GM18519 (cell line): ENCODE measurements around the gene IRX2.

Experiments
- ATAC-seq: cut with Tn5 transposase; IDR thresholded peaks from one replicate; pipeline ENCODE4 v1.9.1; 2021; ENCODE audit warnings: mild to moderate bottlenecking, moderate library complexity; ENCODE audit not compliant: unreplicated experiment, low FRiP score

IRX2 gene

DNA sequence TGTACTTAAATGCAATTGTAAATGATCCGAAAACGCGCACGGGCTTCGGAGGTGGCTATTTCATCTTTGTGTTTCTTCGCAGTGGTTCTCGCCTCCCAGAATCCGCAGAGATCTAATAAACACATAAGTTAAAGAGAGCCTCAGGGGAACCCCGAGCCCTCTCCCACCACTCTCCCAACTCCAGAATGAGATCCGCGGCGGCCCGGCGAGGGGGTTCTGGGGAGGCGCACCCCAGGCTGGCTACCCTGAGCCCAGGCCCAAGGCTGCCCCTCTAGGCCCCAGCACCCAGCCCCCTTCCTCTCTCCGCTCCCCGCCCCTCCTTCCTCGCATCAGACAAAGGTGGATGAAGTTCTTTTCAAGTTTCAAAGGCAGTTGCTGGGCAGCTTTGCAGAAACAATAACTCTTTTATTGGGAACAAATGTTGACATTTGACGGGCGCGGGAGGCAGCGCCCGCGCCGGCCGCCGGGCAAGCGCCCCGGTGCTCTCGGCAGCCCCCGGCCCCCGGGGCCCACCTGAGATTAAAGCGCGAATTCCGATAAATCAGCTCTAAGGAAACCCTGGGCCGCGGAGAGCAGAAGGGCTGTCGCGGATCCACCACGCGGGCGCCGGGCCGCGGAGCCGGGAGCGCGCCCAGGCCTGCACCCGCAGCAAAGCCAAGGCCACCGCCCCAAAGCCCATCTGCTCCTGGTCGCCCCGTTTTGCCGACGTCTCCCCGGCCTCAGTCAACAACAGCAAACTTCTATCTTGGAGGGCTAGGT, 8.4 kb downstream of the IRX2 start:
- ATAC-seq = no peak

GRCh38 chr5:2741956-2742355, 9.5 kb downstream of the IRX2 start:
- ATAC-seq = no peak

GRCh38 chr5:2740876-2741555, 10.5 kb downstream of the IRX2 start:
- ATAC-seq = no peak

DNA sequence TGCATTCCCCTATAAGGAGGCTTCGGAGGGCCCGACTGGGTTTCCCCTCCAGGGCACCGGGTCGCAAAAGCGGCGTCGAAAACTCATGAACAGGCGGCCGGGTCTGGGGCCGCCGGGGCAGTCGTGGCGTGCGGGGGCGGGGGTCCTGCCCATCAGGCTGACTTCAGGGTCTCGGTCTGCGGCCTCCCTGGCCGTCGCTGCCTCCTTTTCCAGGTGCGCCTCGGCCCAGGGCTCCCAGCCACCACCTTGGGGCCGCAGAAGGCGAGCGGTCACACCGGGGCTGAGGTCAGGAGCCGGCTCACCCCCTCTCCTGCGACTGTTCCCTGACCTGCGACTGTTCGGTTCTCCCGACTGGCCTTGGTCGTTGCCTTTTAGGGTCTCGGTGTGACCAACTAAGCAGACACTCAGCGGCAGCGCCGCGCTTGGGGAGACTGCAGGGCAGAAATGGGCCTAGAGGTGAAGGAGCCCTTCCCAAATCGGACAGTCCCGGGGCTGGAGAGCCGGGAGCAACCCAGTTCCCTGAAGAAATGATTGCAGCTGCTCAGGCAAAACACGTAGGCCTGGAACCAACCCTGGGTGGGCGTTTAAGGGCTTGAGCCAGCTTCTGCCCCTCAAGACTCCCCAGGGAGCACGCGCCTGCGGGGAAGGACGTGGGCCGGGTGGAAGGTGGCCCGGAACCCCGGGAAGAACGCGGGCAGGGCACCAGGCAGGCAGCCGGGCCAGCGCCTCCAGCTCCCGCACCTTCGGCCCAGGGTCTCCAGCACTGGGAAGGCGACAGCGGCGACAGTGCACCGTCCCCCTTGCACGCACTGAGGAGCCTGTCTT, 11.2 kb downstream of the IRX2 start:
- no peak for ATAC-seq

GRCh38 chr5:2739360-2740050, 12.0 kb downstream of the IRX2 start:
- no peak for ATAC-seq

GRCh38 chr5:2738700-2739359, 12.6 kb downstream of the IRX2 start:
- ATAC-seq = no peak

GRCh38 chr5:2738156-2738699, 13.2 kb downstream of the IRX2 start:
- ATAC-seq = no peak

DNA sequence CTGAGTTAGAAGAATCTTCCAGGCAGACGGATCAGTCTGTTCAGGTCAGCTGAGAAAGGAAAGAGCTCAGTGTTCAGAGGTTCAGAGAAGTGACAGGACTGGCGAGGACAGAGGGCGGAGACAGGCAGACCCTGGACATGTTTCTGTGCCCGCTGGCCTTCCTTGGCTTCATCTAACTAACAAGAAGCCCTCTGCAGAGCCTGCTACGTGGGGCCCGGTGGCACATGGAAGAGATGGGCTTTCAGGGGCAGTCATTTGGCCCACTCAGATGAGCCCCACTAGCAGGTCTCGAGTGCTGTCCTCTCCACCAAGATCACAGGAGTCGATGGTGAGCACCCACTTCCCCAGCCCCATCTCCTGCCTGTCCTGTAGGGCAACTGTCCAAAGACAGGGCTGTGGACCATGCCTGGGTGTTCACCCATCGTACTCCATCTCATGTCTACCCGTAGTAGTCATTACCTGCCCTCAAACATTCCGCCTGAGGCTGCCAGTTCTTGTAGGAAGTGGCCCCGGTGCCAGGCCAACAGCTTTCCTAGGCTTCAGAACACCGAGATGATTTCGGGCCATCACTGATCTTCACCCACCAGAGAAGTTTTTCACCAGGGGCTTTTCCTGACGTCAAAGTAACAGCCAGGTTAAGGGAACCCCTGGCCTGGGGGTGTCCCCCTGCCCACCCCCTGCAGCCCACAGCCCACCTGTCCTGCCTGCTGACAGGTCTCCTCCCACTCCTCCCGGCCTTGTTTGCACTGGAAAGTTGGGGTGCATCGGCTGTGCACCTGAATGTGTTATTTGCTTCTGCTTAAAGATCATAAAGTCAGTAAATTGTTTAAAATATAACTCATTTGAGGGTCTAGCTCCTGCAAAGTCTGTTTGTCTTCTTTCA, 14.0 kb downstream of the IRX2 start:
- no peak for ATAC-seq

DNA sequence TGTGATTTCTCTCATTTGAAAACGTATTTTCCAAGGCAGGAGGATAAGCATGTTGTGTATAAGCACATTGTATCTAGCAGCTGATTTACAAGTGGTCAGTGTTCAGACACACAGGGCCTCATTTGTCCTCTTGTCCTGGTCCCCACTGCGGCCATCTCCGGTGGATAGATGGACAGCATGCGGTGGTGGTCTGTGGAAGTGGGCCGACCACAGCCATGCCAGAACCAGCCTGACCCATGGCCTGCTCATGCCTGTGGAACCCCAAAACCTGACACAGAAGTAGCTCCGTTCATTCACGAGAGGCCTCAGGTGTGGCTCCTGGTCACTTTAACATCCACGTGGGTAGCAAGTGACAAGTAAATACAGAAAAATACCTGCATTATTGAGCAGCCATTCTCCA, 14.6 kb downstream of the IRX2 start:
- no peak for ATAC-seq

- ATAC-seq = no peak
These were observed 15.5 kb downstream of the IRX2 start for GRCh38 chr5:2735996-2736395.

DNA sequence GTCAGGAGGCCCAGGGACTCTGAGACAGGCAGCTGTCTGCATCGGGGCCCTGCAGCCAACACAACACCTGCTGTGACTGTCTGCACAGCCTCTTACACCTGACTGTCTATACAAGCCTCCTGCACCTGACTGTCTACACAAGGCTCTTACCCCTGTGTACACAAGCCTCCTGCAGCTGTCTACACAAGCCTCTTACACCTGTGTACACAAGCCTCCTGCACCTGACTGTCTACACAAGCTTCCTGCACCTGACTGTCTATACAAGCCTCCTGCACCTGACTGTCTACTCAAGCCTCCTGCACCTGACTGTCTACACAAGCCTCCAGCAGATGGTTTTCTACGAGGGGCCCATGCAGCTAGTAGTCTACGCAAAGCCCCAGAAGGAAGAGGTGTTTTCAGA, 18.6 kb downstream of the IRX2 start:
- ATAC-seq = no peak

GRCh38 chr5:2732004-2732403, 19.5 kb downstream of the IRX2 start:
- no peak for ATAC-seq

DNA sequence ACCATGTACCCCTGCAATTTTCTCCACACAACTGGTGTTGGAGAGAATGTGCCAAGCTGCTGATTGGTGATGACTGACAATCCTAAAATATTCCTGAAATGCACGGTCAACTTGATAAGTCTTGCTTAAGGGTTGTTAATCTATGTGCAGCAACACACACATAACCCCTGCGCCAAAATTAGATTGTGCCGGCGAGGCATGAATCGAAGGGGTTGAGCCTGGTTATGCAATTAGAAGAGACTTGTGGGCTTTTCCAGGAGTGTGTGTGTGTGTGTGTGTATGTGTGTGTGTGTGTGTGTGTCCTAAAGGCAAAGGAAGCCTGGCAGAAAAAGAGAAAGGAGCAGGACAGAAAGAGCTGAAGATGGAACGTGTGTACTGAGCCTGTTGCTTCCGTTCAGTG, 22.3 kb downstream of the IRX2 start:
- no peak for ATAC-seq

DNA sequence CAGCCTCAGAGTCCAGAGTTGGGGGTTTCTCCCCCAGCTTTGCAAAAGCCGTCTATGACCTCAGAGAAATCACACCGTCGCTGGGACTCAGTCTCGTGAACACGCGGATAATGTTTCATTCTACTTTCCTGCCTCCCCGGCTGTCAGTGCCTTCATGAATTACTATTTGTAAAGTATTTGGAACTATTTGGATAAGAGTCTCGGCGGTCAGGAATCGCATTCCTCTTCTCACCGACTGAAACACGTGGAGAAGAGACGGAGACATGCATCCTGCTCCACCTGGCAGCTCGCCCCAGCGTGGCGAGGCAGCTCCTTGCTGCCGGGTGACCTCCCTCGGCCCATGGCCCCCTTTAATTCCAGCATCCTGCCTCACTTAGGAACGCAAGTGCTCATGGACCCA, 23.9 kb downstream of the IRX2 start:
- ATAC-seq = no peak

DNA sequence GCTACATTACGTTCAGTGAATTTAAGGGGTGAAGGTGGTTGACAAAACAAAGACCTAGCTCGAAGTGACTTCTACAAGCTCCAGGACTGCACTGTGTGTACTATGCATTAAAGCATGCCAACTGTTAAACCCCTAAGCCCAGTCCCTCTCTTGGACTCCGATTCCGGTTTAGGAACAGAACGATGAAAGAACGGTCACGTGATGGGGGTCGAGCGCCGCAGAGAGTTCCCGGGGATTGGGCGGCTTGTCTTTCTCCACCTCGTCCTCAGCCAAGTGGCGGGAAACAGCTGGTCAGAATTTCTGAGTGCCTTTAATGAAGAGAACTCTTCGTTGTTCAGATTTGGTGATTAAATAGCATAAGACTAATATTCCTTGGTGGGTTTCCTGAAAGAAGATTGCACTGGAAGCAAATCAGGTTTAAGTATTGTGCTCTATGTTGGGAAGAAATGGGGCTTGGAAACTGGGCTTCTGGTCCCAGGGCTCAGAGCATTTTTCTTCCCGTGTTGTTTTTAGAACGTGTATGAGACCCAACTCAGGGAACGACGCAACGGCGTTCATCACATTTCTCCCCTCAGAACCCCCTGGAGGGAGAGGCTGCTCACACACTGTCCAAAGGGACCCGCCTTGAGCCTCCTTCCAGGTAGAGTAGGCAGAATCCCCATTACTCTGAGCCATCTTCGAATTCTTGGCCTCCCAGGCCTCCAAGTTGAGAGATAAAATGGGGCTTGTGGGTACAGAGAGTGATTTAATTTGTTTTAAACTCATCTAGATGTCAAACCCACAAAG, 25.3 kb downstream of the IRX2 start:
- ATAC-seq = no peak

- ATAC-seq = no peak
These were observed 26.6 kb downstream of the IRX2 start for GRCh38 chr5:2724831-2725230.

GRCh38 chr5:2724031-2724581, 27.4 kb downstream of the IRX2 start:
- ATAC-seq = no peak

DNA sequence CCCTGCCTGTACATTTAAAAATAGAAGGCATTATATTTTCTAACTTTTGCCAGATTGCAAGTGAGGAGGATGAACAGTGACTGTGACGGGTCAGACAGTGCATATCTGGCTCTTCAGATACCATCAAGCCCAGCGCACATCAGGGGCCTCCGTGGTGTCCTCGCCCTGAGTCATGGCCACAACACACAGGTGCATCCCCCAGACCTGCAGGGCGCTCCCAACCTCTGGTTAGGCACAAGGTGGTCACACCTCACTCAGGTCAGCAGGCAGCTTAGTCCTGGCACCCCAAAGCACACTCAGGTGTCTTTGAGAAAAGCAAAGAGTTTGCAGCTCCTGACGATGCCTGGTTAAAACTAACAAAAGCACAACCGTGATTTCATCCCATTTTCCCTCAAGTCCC, 28.6 kb downstream of the IRX2 start:
- no peak for ATAC-seq
